ENCODE measurements around the gene MAIP1. TPM values are rescaled to one million over a fixed set of nuclear protein-coding genes. Genes with fewer than 3 reads are reported as not detected.
A peak's percentile ranks its signal among the peaks of the same experiment; 100 is the strongest.

MAIP1 gene
- total RNA-seq, 1 experiment from 2014 or later = 32.5 TPM

DNA sequence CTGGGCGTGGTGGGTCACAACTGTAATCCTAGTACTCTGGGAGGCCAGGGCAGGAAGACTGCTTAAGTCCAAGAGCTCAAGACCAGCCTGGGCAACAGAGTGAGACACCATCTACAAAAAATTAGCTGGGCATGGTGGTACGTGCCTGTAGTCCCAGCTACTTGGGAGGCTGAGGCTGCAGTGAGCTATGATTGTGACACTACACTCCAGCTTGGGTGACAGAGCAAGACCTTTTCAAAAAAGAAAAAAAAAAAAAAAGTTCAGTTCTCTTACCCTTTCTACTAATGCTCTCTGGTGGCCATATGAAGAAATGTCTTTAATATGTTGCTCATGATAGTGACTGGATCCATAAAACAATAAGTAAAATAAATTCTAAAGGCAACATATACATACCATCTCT, 15.0 kb upstream of the MAIP1 start:
- DNase-seq (ENCODE audit: low read depth) = peak; percentile 48
- in situ Hi-C loops (cut with HindIII; ENCODE audit: low pct_unique_long_range_greater_than_20kb, low sequenced_read_pairs) = no loop called here

DNA sequence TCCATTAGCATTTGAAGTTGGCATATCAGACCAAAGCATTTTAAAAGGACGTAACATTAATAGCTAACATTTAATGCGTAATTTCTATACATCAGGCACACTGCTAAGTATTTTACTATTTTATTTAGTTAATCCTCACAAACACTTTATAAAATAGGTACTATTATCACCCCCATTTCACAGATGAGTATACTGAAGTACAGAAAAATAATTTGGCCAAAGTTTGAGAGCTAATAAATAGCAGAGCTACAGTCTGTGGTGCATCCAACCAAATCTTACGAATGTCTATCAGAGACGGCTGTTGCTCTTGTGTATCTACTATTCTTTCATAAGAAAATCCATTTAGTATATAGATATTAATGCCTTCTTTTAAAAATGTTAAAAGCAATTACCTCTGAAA, 12.0 kb upstream of the MAIP1 start:
- in situ Hi-C loops (cut with HindIII; ENCODE audit: low pct_unique_long_range_greater_than_20kb, low sequenced_read_pairs) = no loop called here
- no peak for DNase-seq (ENCODE audit: low read depth)

DNA sequence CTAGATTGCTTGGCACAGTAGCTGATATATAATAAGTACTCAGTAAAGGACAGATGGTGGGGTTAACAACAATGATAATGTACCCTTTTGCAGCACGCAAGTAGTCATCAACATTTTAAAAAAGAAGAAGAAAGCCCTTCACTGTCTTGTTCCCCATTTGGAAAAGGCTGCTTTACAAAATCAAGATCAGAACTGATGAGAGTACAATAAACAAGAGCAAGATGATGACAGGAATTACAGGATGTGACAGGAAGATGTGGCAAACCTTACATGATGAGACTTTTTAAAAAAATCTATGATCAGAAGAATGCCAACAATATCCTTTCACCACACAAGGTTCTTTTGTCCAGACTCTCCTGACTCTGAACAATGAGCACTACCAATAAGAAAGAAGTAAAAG, 9.2 kb upstream of the MAIP1 start:
- in situ Hi-C loops (cut with HindIII; ENCODE audit: low pct_unique_long_range_greater_than_20kb, low sequenced_read_pairs) = no loop called here
- DNase-seq (ENCODE audit: low read depth) = no peak

DNA sequence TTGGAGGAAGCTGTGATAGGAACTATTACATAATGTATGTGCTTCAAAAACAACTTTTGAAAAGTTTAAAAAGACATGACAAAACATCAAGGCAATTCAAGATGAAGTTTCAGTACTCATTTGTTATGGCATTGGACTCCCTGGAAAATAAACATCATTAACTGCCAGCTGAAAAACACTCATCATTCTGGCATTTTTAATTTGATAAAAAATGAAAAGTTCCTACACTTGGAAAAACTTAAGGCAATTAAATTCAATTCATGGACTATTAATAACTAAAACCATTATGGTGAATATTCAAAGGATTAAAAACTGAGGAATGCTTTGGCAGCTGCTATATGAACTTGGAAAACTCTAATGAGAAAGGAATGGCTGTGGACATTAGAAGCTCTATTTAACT, 8.5 kb upstream of the MAIP1 start:
- in situ Hi-C loops (cut with HindIII; ENCODE audit: low pct_unique_long_range_greater_than_20kb, low sequenced_read_pairs) = no loop called here
- DNase-seq (ENCODE audit: low read depth) = no peak

DNA sequence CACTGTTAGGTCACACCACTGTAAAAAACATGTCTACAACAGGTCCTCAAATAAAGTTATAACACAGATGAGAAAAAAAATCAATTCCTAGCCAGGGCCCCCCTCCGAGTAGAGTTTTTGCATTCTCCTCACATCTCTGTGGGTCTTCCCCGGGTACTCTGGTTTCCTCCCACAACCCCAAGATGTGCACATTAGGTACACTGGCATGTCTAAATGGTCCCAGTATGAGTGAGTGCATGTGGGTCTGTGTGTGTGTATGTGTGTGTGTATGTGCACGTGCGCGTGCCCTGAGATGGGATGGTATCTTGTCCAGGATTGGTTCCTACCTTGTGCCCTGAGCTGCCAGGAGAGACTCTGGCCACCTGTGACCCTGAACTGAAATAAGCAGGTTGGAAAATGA, 5.0 kb upstream of the MAIP1 start:
- in situ Hi-C loops (cut with HindIII; ENCODE audit: low pct_unique_long_range_greater_than_20kb, low sequenced_read_pairs) = no loop called here
- no peak for DNase-seq (ENCODE audit: low read depth)

DNA sequence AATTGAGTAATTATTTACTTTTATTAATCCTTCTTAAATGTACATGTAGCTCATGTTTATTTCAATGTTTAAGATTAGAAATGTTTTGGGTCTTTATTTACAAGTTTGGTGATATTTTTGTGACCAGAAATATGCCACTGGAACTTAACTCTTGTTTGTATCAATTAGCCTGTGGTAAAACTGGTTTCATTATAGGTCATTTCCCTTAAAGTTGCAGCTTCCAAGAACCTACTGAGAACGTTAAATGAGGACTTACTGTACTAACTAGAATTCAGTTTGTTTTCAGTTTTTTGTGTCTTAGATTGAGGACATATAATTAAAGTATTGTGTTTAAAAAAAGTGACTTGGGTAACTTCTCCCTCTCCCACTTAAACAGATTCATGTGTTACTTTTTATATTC, 4.4 kb upstream of the MAIP1 start:
- in situ Hi-C loops (cut with HindIII; ENCODE audit: low pct_unique_long_range_greater_than_20kb, low sequenced_read_pairs) = no loop called here
- no peak for DNase-seq (ENCODE audit: low read depth)

DNA sequence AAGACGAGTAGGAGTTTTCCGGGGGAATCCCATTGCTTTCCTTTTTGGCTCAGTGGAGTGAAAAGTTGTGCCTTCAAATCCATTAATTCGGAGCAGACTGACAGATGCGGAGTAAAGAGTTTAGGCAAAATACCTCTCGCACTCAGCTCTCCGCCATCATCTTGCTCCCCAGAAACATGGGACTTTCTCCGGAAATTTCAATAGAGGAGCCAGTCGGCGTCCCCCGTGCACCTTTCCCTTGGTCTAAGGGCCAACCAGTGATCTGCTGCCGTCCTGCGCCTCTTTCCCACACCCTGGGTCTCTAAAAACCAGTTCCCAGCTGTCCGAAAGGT, 409 bp upstream of the MAIP1 start:
- DNase-seq (ENCODE audit: low read depth) = no peak
- in situ Hi-C loops (cut with HindIII; ENCODE audit: low pct_unique_long_range_greater_than_20kb, low sequenced_read_pairs) = no loop called here

DNA sequence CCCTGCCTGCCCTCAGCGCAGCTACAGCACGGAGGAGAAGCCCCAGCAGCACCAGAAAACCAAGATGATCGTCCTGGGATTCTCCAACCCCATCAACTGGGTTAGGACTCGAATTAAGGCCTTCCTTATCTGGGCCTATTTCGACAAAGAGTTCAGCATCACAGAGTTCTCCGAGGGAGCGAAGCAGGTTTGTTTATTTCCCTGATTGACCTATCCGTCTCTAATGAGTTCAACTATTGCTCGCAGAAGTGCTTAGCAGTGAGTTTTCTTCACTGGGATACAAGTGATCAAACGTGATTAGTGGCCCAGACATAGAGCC, 639 bp downstream of the MAIP1 start:
- in situ Hi-C loops (cut with HindIII; ENCODE audit: low pct_unique_long_range_greater_than_20kb, low sequenced_read_pairs) = no loop called here

DNA sequence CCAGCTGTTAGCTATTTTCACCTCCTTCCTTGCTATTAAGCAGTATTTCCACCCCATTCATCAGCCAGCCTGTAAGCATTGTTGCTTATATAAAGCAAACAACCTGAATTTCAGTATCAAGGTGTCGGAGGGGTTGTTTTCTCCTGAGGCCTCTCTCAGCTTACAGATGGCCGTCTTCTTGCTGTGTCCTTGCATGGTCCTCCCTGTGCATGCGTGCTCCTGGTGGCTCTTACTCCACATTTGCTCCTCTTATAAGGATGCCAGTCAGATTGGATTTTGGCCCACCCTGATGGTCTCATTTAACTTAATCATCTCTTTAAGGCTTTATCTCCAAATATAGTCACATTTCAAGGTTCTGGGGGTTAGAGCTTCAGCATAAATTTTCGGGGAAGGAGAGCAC, 2.6 kb downstream of the MAIP1 start:
- DNase-seq (ENCODE audit: low read depth) = no peak

More for the DNA sequence above, 639 bp downstream of the MAIP1 start:
- no peak for DNase-seq (ENCODE audit: low read depth)

DNA sequence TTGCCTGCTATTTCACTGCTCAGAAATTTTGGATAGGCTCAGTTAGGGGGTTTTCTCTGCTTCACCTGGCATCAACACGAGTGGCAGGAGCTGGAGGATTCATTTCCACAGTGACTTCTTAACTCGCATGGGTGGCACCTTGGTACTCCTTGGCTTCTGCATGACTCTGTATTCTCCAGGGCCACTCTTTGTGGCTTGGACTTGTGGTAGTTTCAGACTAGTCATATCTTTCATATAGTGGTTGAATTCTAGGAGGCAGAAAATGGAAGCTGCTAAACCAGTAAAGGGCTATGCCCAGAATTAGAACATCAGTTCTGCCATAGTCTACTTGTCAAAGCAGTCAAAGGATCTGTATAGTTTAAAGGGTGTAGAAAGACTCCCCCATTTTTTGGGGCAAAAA, 6.8 kb downstream of the MAIP1 start:
- in situ Hi-C loops (cut with HindIII; ENCODE audit: low pct_unique_long_range_greater_than_20kb, low sequenced_read_pairs) = no loop called here
- no peak for DNase-seq (ENCODE audit: low read depth)

More for the DNA sequence above, 2.6 kb downstream of the MAIP1 start:
- in situ Hi-C loops (cut with HindIII; ENCODE audit: low pct_unique_long_range_greater_than_20kb, low sequenced_read_pairs) = no loop called here

DNA sequence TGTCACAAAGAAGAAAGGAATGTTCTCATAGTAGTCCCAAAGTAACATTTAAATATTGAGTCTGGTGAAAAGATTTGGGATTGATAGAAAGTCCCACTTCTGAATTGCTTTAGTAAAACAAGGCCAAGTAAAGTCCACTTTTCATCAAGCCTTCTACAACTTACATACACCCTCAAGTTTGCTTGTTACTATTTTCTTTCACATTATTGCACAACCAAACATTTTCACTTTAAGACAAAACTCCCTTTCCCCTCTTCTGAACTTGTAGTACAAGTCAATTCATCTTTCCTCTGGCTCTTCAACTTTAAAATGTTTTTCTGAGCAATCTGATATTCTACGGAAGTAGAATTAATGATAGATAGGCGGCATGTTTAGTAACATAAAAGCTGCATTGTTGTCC, 11.0 kb downstream of the MAIP1 start:
- in situ Hi-C loops (cut with HindIII; ENCODE audit: low pct_unique_long_range_greater_than_20kb, low sequenced_read_pairs) = no loop called here
- DNase-seq (ENCODE audit: low read depth) = no peak

DNA sequence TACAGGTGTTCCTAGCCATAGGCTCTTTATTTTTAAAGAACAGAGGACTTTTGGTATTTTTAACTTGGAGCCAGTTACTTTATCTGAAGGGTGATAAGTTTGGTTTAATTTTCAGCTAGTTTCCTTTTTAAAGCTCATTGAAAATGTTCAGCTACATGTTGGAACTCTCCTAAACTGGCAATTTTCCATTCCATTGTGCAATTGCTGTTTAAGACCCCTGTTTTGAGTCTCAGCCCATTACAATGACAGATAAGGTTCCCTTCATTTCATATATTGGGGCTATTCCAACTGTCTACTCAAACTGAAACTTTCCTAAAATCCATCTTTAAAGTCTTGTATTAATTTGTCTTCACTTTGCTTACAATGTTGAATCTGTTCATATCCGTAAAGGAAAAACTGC, 11.6 kb downstream of the MAIP1 start:
- no peak for DNase-seq (ENCODE audit: low read depth)
- in situ Hi-C loops (cut with HindIII; ENCODE audit: low pct_unique_long_range_greater_than_20kb, low sequenced_read_pairs) = no loop called here

DNA sequence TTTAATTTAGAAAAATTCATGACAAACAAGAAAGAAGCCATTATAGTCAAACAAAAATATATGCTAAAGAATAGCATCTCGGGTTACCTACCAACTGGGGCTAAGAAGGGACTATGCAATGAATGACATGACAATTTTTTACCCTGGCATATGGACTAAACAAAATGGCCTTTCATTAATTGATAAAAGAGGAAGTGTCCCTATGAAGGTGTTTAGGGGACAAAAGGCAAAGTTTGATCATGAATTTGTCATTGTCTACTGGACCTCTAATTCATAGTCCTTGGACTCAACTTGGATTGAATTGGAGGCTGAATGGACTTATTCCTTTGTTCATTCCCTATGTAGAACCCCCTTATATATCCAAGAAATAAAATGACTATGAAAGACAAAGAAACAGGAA, 12.7 kb downstream of the MAIP1 start:
- in situ Hi-C loops (cut with HindIII; ENCODE audit: low pct_unique_long_range_greater_than_20kb, low sequenced_read_pairs) = no loop called here
- no peak for DNase-seq (ENCODE audit: low read depth)

DNA sequence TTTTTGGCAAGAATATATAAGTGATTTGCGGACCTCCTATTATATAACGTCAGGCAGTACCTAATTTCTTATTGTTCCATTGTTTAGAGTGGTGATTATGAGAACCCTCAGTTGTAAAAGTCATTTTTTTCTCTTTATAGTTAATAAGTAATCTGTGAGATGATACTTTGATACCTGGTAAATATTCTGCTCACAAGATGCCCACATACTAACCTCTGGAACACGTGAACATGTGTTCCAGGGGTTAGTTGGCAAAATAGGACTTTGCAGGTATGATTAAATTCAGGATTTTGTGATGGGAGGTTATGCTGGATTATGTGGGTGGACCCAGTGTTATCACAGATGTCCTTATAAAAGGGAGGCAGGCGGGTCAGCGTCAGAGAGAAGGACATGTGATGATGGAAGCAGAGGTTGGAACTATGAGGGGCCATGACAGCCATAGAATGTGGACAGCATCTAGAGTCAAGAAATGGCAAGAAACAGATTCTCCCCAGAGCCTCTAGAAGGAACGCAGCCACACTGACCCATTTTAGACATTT, 16.8 kb downstream of the MAIP1 start:
- in situ Hi-C loops (cut with HindIII; ENCODE audit: low pct_unique_long_range_greater_than_20kb, low sequenced_read_pairs) = no loop called here
- DNase-seq (ENCODE audit: low read depth) = no peak

DNA sequence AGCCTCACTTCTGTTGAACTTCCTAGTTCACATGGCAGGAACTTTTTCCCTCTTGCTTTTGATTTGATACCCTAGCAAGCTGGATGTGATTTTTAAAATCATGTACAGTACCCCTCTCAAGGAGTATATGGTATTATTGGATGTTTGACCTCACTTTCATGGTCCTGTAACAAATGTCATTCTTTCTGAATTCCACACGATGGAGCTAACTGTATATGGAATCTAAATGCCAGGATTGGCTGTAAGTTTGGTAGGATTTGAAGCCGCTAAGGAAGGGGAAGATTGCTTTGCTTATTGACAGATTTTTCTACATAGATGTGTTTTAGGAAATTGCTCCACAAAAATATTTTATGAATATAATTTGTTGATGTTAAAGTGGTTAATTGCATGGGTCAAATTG, 18.3 kb downstream of the MAIP1 start:
- no peak for DNase-seq (ENCODE audit: low read depth)
- in situ Hi-C loops (cut with HindIII; ENCODE audit: low pct_unique_long_range_greater_than_20kb, low sequenced_read_pairs) = no loop called here

DNA sequence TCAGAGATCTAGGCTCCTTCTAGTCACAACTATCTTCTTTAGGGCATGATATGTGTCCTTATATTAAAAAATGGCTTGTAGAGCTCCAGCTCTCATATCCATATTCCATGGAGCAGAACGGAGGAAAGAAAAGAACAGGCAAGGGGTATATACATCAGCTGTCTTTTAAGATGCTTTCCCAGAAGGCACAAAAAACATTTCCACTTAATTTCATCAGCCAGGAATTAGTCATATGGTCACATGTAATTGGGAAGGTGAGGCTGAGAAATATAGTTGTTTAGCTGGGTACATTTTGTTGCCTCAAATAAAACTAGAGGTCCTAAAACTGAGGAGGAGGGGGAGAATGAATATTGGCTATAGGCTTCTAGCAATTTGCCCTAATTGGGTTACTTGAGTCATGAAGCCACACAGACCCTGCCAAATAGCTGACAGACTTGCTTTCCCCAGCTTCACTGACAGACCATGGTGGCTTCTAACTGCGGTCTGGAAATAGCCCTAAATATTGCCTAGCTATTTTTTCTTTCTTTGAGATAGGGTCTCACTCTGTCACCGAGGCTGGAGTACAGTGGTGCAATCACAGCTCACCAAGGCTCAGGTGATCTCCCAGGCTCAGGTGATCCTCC, 20.0 kb downstream of the MAIP1 start:
- no peak for DNase-seq (ENCODE audit: low read depth)
- in situ Hi-C loops (cut with HindIII; ENCODE audit: low pct_unique_long_range_greater_than_20kb, low sequenced_read_pairs) = no loop called here

DNA sequence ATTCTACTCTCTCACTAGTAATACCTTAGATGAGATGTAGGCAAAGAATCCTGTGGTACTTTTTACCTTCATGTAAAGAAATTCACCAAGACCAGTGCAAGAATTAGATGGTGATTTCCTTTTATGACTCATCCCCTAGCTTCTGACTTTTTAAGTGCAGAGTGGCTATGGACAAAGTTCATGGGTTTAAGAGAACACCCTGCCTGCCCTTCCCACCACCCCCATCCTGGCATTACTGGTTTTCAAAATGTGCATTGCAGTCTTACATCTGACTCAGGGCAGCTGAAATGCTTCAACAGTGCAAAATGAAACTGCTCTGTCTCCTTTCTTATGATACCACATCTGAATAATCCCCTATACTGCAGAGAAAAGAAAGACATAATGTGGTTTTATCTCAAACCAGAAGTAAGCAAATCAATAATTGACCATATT, 22.6 kb downstream of the MAIP1 start:
- DNase-seq (ENCODE audit: low read depth) = peak; percentile 68
- in situ Hi-C loops (cut with HindIII; ENCODE audit: low pct_unique_long_range_greater_than_20kb, low sequenced_read_pairs) = no loop called here

DNA sequence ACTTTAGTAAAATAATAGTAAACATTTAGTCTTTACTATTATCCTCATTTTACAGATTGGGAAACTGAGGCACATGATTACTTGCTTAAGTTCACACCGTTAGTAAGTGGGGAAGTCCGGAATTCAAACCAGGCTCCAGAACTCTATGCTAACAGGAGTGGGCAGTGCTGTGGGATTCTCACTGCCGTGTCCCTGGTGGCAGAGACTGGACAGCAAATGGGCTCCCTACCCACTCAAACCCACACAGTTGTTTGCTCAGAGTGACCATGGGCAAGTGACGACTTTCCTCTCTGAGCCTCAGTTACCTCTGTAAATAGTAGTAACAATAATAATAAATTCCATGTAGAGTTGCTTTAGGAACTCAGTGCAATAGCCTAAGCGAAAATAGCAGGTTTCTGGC, 24.0 kb downstream of the MAIP1 start:
- in situ Hi-C loops (cut with HindIII; ENCODE audit: low pct_unique_long_range_greater_than_20kb, low sequenced_read_pairs) = no loop called here
- DNase-seq (ENCODE audit: low read depth) = no peak

DNA sequence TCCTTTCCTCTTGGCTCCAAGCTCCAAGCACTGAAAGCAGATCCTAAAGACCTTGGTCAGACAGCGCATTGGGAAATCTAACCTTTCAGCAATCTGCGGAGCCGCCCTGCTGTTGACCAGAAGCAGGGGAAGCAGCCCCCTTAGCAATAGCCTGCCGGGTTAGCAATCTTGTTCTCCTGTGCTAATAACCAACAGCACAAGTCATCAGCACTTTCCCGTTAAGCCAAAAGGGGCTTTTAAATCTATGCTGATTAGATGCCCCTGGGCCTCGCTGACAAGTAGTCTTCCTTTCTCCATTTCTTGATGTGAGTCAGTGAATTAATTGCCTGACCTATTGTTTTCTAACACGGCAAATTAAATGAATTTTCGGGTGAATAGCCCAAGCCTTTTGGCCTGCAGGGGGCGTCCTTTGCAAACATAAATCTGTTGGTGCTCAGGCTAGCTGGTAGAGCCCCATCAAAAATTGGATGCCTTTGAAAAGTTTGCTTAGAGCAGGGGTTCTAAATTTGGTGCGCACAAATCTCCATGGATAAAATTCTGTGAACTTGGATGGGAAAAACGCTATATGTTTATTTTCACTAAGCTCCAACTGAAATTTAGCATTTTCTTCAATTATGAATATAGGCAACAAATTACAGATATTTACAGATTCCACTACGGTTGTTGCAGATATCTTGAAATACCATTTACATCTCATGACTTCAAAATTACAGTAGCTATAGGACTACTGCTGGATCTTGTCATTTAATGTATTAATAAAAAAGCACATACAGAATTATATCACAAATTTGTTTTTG, 24.6 kb downstream of the MAIP1 start:
- in situ Hi-C loops (cut with HindIII; ENCODE audit: low pct_unique_long_range_greater_than_20kb, low sequenced_read_pairs) = no loop called here
- peak; percentile 59 for DNase-seq (ENCODE audit: low read depth)

All from Caki2 (cell line).